HG02884 (cell line): ENCODE measurements around the gene AKAP12.
"Not testable (repeated sequence)": the region's sequence is repeated elsewhere in the genome, so short reads cannot be mapped to it uniquely, and the experiment has no call there.

ENCODE experiments used
- ATAC-seq: cut with Tn5 transposase; IDR thresholded peaks from one replicate; pipeline ENCODE4 v1.9.1; 2021; ENCODE audit warnings: mild to moderate bottlenecking, moderate library complexity; ENCODE audit not compliant: unreplicated experiment

The AKAP12 gene

DNA sequence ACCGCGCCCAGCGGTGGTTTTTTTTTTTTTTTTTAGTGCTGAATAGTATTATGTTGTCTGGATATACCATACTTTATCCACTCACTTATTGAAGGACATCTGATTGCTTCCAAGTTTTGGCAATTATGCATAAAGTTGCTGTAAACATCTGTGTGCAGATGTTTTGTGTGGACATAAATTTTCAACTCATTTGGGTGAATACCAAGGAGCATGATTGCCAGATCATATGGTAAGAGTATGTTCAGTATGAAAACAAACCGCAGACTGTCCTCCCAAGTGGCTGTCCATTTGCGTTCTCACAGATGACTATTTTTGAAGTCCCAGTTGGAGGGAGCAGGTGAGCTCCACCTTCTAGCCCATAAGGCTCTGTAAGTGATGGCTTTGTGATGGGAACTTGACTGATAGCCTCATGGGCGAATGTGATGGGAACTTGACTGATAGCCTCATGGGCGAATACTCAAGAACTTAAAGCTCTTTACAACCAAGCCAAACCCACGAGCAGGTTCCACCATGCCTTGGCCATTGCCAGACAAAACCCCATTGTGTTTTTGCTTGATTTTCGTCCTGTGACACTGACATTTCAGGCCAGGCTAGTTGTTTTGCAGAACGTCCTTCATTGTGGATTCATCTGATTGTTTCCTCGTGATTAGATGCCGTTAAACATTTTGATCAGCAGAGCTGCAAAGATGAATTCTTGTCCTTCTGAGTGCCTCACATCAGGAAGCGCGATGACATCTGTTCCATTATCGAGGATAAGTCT lies 100.6 kb downstream of the AKAP12 start:
- no peak for ATAC-seq

GRCh38 chr6:151341476-151342195 lies 101.9 kb downstream of the AKAP12 start:
- no peak for ATAC-seq

- not testable (repeated sequence) for ATAC-seq
Observed at GRCh38 chr6:151342750-151343149, 103.0 kb downstream of the AKAP12 start.

DNA sequence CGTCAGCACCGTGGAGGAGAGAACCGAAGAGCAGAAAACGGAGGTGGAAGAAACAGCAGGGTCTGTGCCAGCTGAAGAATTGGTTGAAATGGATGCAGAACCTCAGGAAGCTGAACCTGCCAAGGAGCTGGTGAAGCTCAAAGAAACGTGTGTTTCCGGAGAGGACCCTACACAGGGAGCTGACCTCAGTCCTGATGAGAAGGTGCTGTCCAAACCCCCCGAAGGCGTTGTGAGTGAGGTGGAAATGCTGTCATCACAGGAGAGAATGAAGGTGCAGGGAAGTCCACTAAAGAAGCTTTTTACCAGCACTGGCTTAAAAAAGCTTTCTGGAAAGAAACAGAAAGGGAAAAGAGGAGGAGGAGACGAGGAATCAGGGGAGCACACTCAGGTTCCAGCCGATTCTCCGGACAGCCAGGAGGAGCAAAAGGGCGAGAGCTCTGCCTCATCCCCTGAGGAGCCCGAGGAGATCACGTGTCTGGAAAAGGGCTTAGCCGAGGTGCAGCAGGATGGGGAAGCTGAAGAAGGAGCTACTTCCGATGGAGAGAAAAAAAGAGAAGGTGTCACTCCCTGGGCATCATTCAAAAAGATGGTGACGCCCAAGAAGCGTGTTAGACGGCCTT lies 110.0 kb downstream of the AKAP12 start:
- ATAC-seq = no peak

DNA sequence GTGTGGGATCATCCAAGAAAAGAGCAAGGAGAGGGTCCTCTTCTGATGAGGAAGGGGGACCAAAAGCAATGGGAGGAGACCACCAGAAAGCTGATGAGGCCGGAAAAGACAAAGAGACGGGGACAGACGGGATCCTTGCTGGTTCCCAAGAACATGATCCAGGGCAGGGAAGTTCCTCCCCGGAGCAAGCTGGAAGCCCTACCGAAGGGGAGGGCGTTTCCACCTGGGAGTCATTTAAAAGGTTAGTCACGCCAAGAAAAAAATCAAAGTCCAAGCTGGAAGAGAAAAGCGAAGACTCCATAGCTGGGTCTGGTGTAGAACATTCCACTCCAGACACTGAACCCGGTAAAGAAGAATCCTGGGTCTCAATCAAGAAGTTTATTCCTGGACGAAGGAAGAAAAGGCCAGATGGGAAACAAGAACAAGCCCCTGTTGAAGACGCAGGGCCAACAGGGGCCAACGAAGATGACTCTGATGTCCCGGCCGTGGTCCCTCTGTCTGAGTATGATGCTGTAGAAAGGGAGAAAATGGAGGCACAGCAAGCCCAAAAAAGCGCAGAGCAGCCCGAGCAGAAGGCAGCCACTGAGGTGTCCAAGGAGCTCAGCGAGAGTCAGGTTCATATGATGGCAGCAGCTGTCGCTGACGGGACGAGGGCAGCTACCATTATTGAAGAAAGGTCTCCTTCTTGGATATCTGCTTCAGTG lies 110.8 kb downstream of the AKAP12 start:
- ATAC-seq = no peak

DNA sequence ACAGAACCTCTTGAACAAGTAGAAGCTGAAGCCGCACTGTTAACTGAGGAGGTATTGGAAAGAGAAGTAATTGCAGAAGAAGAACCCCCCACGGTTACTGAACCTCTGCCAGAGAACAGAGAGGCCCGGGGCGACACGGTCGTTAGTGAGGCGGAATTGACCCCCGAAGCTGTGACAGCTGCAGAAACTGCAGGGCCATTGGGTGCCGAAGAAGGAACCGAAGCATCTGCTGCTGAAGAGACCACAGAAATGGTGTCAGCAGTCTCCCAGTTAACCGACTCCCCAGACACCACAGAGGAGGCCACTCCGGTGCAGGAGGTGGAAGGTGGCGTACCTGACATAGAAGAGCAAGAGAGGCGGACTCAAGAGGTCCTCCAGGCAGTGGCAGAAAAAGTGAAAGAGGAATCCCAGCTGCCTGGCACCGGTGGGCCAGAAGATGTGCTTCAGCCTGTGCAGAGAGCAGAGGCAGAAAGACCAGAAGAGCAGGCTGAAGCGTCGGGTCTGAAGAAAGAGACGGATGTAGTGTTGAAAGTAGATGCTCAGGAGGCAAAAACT lies 111.5 kb downstream of the AKAP12 start:
- no peak for ATAC-seq

DNA sequence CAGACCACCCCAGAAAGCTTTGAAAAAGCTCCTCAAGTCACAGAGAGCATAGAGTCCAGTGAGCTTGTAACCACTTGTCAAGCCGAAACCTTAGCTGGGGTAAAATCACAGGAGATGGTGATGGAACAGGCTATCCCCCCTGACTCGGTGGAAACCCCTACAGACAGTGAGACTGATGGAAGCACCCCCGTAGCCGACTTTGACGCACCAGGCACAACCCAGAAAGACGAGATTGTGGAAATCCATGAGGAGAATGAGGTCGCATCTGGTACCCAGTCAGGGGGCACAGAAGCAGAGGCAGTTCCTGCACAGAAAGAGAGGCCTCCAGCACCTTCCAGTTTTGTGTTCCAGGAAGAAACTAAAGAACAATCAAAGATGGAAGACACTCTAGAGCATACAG lies 112.0 kb downstream of the AKAP12 start:
- ATAC-seq = no peak

- ATAC-seq = no peak
Observed at GRCh38 chr6:151352410-151353396, 112.9 kb downstream of the AKAP12 start.

- no peak for ATAC-seq
Observed at GRCh38 chr6:151353795-151354194, 114.0 kb downstream of the AKAP12 start.

- not testable (repeated sequence) for ATAC-seq
Observed at GRCh38 chr6:151356983-151357382, 117.2 kb downstream of the AKAP12 start.

- no peak for ATAC-seq
Observed at GRCh38 chr6:151357758-151358436, 118.1 kb downstream of the AKAP12 start.

DNA sequence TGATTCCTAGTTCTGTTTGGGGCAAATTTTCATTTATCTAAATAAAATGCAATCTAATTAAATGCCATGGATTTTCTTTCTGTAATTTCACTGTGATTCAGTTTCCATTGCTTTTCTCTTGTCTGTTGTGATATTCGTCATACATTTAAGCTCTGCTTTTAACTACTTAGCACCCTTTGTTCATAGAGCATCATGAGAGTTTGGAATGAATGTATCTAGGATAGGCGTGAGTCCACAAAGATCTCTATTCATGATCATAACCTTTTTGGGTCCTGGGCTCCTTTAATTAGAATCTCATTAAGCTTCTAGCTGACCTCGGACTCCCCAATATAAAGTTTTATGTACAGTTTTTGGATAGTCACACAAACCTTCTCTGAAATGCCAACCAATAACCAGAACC lies 118.7 kb downstream of the AKAP12 start:
- no peak for ATAC-seq

DNA sequence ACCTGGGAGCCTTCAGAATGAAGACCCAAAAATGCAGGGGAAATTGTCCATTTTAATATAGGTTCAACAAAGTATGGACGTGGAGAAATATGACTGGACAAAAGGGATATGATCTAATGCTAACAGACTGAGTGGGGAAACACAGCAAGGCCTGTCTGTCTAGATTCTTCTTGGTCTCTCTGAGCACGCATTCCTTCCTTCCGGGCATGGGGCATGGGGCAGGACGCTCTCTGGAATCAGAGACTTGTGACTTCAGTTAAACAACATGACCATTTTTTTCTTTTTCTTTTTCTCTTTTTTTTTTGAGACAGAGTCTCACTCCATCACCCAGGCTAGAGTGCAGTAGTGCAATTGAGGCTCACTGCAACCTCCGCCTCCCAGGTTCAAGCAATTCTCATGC lies 119.7 kb downstream of the AKAP12 start:
- no peak for ATAC-seq

DNA sequence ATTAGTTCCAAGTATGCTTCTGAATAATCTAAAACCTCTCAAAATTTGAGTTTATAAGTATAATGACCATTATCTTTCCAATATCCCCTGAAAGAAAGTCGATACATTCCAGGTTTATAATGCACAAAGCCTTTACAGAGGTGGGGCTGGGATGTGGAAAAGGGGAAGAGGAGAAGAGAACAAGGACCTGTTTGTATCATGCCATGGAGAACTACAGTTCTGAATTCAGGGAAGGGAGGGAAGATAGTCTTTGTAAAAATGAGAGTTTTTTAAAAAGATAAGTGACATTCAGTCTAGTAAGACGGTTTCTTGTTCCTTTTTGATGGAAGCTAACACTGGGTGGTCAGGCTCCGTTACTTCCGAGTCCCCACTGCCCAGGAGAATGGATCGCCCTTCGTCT lies 125.5 kb downstream of the AKAP12 start:
- ATAC-seq = no peak

DNA sequence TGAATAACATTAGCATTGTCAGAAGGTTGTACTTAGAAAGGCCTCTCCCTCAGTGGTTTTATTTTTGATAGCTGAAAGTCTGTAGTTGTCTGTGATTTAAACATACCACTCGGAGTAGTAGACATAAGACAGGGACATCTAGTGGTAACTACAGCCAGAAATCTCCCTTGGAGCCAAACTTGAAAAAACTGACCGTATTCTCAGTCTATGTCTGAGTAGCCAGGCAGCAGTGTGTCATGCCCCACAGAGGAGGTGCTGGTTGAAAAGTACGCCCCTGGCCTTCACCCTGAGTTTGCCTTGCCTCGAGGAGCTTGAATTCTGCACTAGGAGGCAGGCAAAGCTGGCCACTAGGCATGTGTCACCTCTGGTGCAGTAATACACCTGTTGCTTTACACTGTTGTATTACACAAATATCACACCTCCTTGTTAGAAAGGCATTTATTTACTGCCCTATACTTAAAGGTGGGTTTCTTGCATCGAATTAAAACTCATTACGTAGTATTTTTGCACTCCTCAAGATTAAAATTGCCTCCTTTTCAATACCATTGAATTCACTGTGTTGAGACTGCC lies 130.8 kb downstream of the AKAP12 start:
- ATAC-seq = no peak

- ATAC-seq = no peak
Observed at GRCh38 chr6:151372164-151372563, 132.4 kb downstream of the AKAP12 start.

GRCh38 chr6:151374036-151374683 lies 134.4 kb downstream of the AKAP12 start:
- ATAC-seq = no peak

DNA sequence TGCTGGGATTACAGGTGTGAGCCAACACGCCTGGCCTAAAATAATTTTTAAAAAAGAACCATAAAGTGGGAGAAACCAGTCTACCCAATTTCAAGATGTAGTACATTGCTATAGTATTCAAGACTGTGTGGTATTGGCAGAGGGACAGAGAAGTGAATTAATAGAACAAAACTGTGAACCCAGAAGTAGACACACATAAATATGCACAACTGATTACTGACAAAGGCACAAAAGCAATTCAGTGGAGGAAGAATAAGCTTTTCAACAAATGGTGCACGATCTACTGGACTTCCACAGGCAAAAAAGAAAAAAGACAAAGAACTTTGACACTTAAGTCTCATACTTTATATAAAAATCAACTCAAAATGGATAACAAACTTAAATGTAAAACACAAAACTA lies 136.1 kb downstream of the AKAP12 start:
- ATAC-seq = no peak
